Measurements from ENCODE around the gene GALNT17.

Gene GALNT17

GRCh38 chr7:71682841-71683781, 551.2 kb downstream of the GALNT17 start:
- Histone ChIP-seq H3K4me2 (ENCODE audit: low read depth, low read length) (no peak overlapping the region), H3F3A (ENCODE audit: insufficient read depth, low read length) (no peaks in the 10 kb centered on the region), H3K36me3 (replicated peaks; ENCODE audit: insufficient read depth, low read length) (no peaks in the 10 kb centered on the region), H3K27me3 (replicated peaks; ENCODE audit: insufficient read depth, low read length) (no peaks in the 10 kb centered on the region), H3K27ac (ENCODE audit: low read length) (no peak overlapping the region), H4K20me1 (ENCODE audit: insufficient read depth, low read length) (no peaks in the 10 kb centered on the region), H3K79me2 (ENCODE audit: low read length) (no peaks in the 10 kb centered on the region), H2AFZ (ENCODE audit: low read length) (no peak overlapping the region), H3K4me1 (ENCODE audit: low read length) (peaks cover 4% of the 10 kb centered on the region; the same call in 1 of the 2 replicates), H3K4me3 (ENCODE audit: low read length) (no peak overlapping the region), H3K9me3 (replicated peaks; ENCODE audit: insufficient read depth, low read length) (no peaks in the 10 kb centered on the region), H3K9ac (ENCODE audit: low read length) (no peak overlapping the region), H3K9me2 (replicated peaks; ENCODE audit: insufficient read depth, low read length) (no peaks in the 10 kb centered on the region)
- no peak for DNase-seq
- TF ChIP-seq EZH2phosphoT487 (IDR thresholded peaks at IDR 0.05; ENCODE audit: low read length) (no peak), EZH2 (optimal IDR thresholded peaks at IDR 0.05; ENCODE audit: low read depth, low read length) (no peak), CTCF (IDR thresholded peaks at IDR 0.05; ENCODE audit: low read length) (no peak)

- no peaks in the 10 kb centered on the region for H4K20me1 ChIP-seq (ENCODE audit: insufficient read depth, low read length)
- H3F3A ChIP-seq (ENCODE audit: insufficient read depth, low read length) = no peaks in the 10 kb centered on the region
- H3K4me3 ChIP-seq (ENCODE audit: low read length) = no peak overlapping the region
- no peaks in the 10 kb centered on the region for H3K9me3 ChIP-seq (replicated peaks; ENCODE audit: insufficient read depth, low read length)
- H3K27ac ChIP-seq (ENCODE audit: low read length) = peak overlapping the region; percentile 66; the same call in 1 of the 2 replicates
- no peaks in the 10 kb centered on the region for H3K79me2 ChIP-seq (ENCODE audit: low read length)
- no peaks in the 10 kb centered on the region for H3K9me2 ChIP-seq (replicated peaks; ENCODE audit: insufficient read depth, low read length)
- H3K36me3 ChIP-seq (replicated peaks; ENCODE audit: insufficient read depth, low read length) = no peaks in the 10 kb centered on the region
- DNase-seq = no peak
- no peaks in the 10 kb centered on the region for H3K27me3 ChIP-seq (replicated peaks; ENCODE audit: insufficient read depth, low read length)
- peaks cover 12% of the 10 kb centered on the region for H3K4me1 ChIP-seq (ENCODE audit: low read length)
- H3K4me2 ChIP-seq (ENCODE audit: low read depth, low read length) = no peak overlapping the region
- no peak overlapping the region for H2AFZ ChIP-seq (ENCODE audit: low read length)
- H3K9ac ChIP-seq (ENCODE audit: low read length) = no peak overlapping the region
- TF ChIP-seq CTCF (IDR thresholded peaks at IDR 0.05; ENCODE audit: low read length) = no peak
- TF ChIP-seq EZH2phosphoT487 (IDR thresholded peaks at IDR 0.05; ENCODE audit: low read length) = no peak
- TF ChIP-seq EZH2 (optimal IDR thresholded peaks at IDR 0.05; ENCODE audit: low read depth, low read length) = no peak
Measured at GRCh38 chr7:71687286-71687685, 555.3 kb downstream of the GALNT17 start.

GRCh38 chr7:71687831-71688599, 556.1 kb downstream of the GALNT17 start:
- no peaks in the 10 kb centered on the region for H3K27me3 ChIP-seq (replicated peaks; ENCODE audit: insufficient read depth, low read length)
- peak overlapping the region; percentile 33; the same call in 1 of the 2 replicates for H3K4me2 ChIP-seq (ENCODE audit: low read depth, low read length)
- no peaks in the 10 kb centered on the region for H3K36me3 ChIP-seq (replicated peaks; ENCODE audit: insufficient read depth, low read length)
- H3K79me2 ChIP-seq (ENCODE audit: low read length) = no peaks in the 10 kb centered on the region
- no peak for TF ChIP-seq EZH2 (optimal IDR thresholded peaks at IDR 0.05; ENCODE audit: low read depth, low read length)
- no peak for TF ChIP-seq CTCF (IDR thresholded peaks at IDR 0.05; ENCODE audit: low read length)
- no peak for TF ChIP-seq EZH2phosphoT487 (IDR thresholded peaks at IDR 0.05; ENCODE audit: low read length)
- DNase-seq = peak; percentile 74
- peaks cover 12% of the 10 kb centered on the region for H3K4me1 ChIP-seq (ENCODE audit: low read length)
- H3K27ac ChIP-seq (ENCODE audit: low read length) = peak overlapping the region; percentile 66
- no peaks in the 10 kb centered on the region for H4K20me1 ChIP-seq (ENCODE audit: insufficient read depth, low read length)
- no peaks in the 10 kb centered on the region for H3K9me3 ChIP-seq (replicated peaks; ENCODE audit: insufficient read depth, low read length)
- H3F3A ChIP-seq (ENCODE audit: insufficient read depth, low read length) = no peaks in the 10 kb centered on the region
- no peak overlapping the region for H3K4me3 ChIP-seq (ENCODE audit: low read length)
- H2AFZ ChIP-seq (ENCODE audit: low read length) = no peak overlapping the region
- H3K9me2 ChIP-seq (replicated peaks; ENCODE audit: insufficient read depth, low read length) = no peaks in the 10 kb centered on the region
- H3K9ac ChIP-seq (ENCODE audit: low read length) = no peak overlapping the region
